Stimulated activated CD4-positive, alpha-beta T cell treated with anti-CD3 and anti-CD28 coated beads, Interleukin-2, amount 100 ng/mL, for 48 hours (primary cell): ENCODE data around the gene EML2.
A peak's percentile ranks its signal among the peaks of the same experiment; 100 is the strongest.
"Not testable (repeated sequence)": the region's sequence is repeated elsewhere in the genome, so short reads cannot be mapped to it uniquely, and the experiment has no call there.

Experiments used
- DNase-seq, 2 donors: peaks; one replicate each; pipeline ENCODE4 v3.0.0-alpha.2; 2020

EML2 gene

GRCh38 chr19:45645631-45646344 lies 6.6 kb upstream of the EML2 start:
- peak; percentile 72 to 77 for DNase-seq

- no peak for DNase-seq
These were observed 6.0 kb upstream of the EML2 start for GRCh38 chr19:45645068-45645630.

- no peak for DNase-seq
These were observed 5.0 kb upstream of the EML2 start for GRCh38 chr19:45643927-45644771.

GRCh38 chr19:45643024-45643926 lies 4.1 kb upstream of the EML2 start:
- peak; percentile 98 for DNase-seq

GRCh38 chr19:45641274-45642105 lies 2.3 kb upstream of the EML2 start:
- peak; percentile 79 to 85 for DNase-seq

GRCh38 chr19:45640849-45641273 lies 1.7 kb upstream of the EML2 start:
- peak; percentile 56 to 62 for DNase-seq

- DNase-seq, result no peak
These were observed 1.1 kb downstream of the EML2 start for GRCh38 chr19:45637890-45638667.

GRCh38 chr19:45636902-45637301 lies 2.3 kb downstream of the EML2 start:
- DNase-seq, result no peak

GRCh38 chr19:45636275-45636674 lies 2.9 kb downstream of the EML2 start:
- DNase-seq, result no peak

GRCh38 chr19:45632468-45633196 lies 6.6 kb downstream of the EML2 start:
- peak; percentile 49 for DNase-seq

GRCh38 chr19:45630463-45630862 lies 8.7 kb downstream of the EML2 start:
- no peak for DNase-seq

- DNase-seq, result no peak
These were observed 9.5 kb downstream of the EML2 start for GRCh38 chr19:45629704-45630103.

- DNase-seq, result not testable (repeated sequence)
These were observed 11.0 kb downstream of the EML2 start for GRCh38 chr19:45628219-45628618.

- DNase-seq, result no peak
These were observed 15.2 kb downstream of the EML2 start for GRCh38 chr19:45623984-45624383.

GRCh38 chr19:45621976-45622503 lies 17.2 kb downstream of the EML2 start:
- DNase-seq, result no peak

- no peak for DNase-seq
These were observed 17.8 kb downstream of the EML2 start for GRCh38 chr19:45621389-45621788.

- no peak for DNase-seq
These were observed 22.5 kb downstream of the EML2 start for GRCh38 chr19:45616704-45617017.

- peak; percentile 81 to 86 for DNase-seq
These were observed 23.1 kb downstream of the EML2 start for GRCh38 chr19:45615795-45616703.

GRCh38 chr19:45615056-45615455 lies 24.1 kb downstream of the EML2 start:
- DNase-seq, result not testable (repeated sequence)
